ENCODE data around the gene MRM3.
A peak's percentile ranks its signal among the peaks of the same experiment; 100 is the strongest.

MRM3 gene

GRCh38 chr17:794876-795275, 12.7 kb downstream of the MRM3 start:
- DNase-seq (ENCODE audit: extremely low spot score): peak; percentile 80
- CTCF ChIA-PET: interaction anchor here (5.0 kb wide), 1 partner anchor 185 kb away, joined by 34 read pairs; the partner anchor contains the start of gene NXN
- no peak for TF ChIP-seq CTBP1 (IDR thresholded peaks at IDR 0.05; ENCODE audit: borderline replicate concordance)
- no peak for TF ChIP-seq PKNOX1 (IDR thresholded peaks at IDR 0.05)
- no peak for TF ChIP-seq SUZ12 (IDR thresholded peaks at IDR 0.05)
- no peak for TF ChIP-seq SP1 (IDR thresholded peaks at IDR 0.05)
- no peak for TF ChIP-seq FOXA1 (IDR thresholded peaks at IDR 0.05)
- TF ChIP-seq ZNF384 (IDR thresholded peaks at IDR 0.05): no peak
- no peak for TF ChIP-seq ARNT (IDR thresholded peaks at IDR 0.05)
- TF ChIP-seq BHLHE40 (IDR thresholded peaks at IDR 0.05; ENCODE audit: borderline replicate concordance): no peak
- no peak for TF ChIP-seq FOXK2 (IDR thresholded peaks at IDR 0.05)
- no peak for TF ChIP-seq FOXM1 (IDR thresholded peaks at IDR 0.05; ENCODE audit: borderline replicate concordance)

GRCh38 chr17:795276-795675, 13.1 kb downstream of the MRM3 start:
- DNase-seq (ENCODE audit: extremely low spot score): no peak
- CTCF ChIA-PET: interaction anchor here (0.7 to 5.0 kb wide), 2 partner anchors 10 to 185 kb away, joined by 3 to 34 read pairs; partner anchors contain the start of gene NXN
- POLR2A ChIA-PET: interaction anchor here (1.4 to 2.2 kb wide), 2 partner anchors 183 to 185 kb away, joined by 3 to 8 read pairs; partner anchors contain the start of gene NXN
- no peak for TF ChIP-seq SUZ12 (IDR thresholded peaks at IDR 0.05)
- no peak for TF ChIP-seq PKNOX1 (IDR thresholded peaks at IDR 0.05)
- TF ChIP-seq ARNT (IDR thresholded peaks at IDR 0.05): no peak
- no peak for TF ChIP-seq FOXA1 (IDR thresholded peaks at IDR 0.05)
- TF ChIP-seq NFRKB (IDR thresholded peaks at IDR 0.05): no peak
- TF ChIP-seq ELF4 (IDR thresholded peaks at IDR 0.05): no peak
- no peak for TF ChIP-seq ZNF384 (IDR thresholded peaks at IDR 0.05)
- TF ChIP-seq TARDBP (IDR thresholded peaks at IDR 0.05): no peak
- no peak for TF ChIP-seq SP1 (IDR thresholded peaks at IDR 0.05)
- TF ChIP-seq L3MBTL2 (conservative IDR thresholded peaks at IDR 0.05): no peak
- no peak for TF ChIP-seq LEF1 (IDR thresholded peaks at IDR 0.05; ENCODE audit: borderline replicate concordance)
- TF ChIP-seq FOXK2 (IDR thresholded peaks at IDR 0.05): no peak
- no peak for TF ChIP-seq FOXM1 (IDR thresholded peaks at IDR 0.05; ENCODE audit: borderline replicate concordance)
- TF ChIP-seq CTBP1 (IDR thresholded peaks at IDR 0.05; ENCODE audit: borderline replicate concordance): no peak

More at GRCh38 chr17:794876-795275, 12.7 kb downstream of the MRM3 start:
- POLR2A ChIA-PET: interaction anchor here (2.2 kb wide), 1 partner anchor 186 kb away, joined by 8 read pairs; the partner anchor contains the start of gene NXN

GRCh38 chr17:795721-796120, 13.6 kb downstream of the MRM3 start:
- TF ChIP-seq ARNT (IDR thresholded peaks at IDR 0.05) (no peak), NFRKB (IDR thresholded peaks at IDR 0.05) (no peak), L3MBTL2 (conservative IDR thresholded peaks at IDR 0.05) (no peak), PKNOX1 (IDR thresholded peaks at IDR 0.05) (no peak), CTBP1 (IDR thresholded peaks at IDR 0.05; ENCODE audit: borderline replicate concordance) (no peak), ZNF384 (IDR thresholded peaks at IDR 0.05) (no peak), FOXK2 (IDR thresholded peaks at IDR 0.05) (no peak), HDGF (IDR thresholded peaks at IDR 0.05; ENCODE audit: borderline replicate concordance) (no peak), LEF1 (IDR thresholded peaks at IDR 0.05; ENCODE audit: borderline replicate concordance) (no peak), FOXA1 (IDR thresholded peaks at IDR 0.05) (no peak), FOXM1 (IDR thresholded peaks at IDR 0.05; ENCODE audit: borderline replicate concordance) (no peak), SP1 (IDR thresholded peaks at IDR 0.05) (no peak)
- DNase-seq (ENCODE audit: extremely low spot score): no peak
- CTCF ChIA-PET: interaction anchor here (0.7 to 5.0 kb wide), 2 partner anchors 10 to 185 kb away, joined by 3 to 34 read pairs; partner anchors contain the start of gene NXN
- POLR2A ChIA-PET: interaction anchor here (1.4 to 2.2 kb wide), 2 partner anchors 183 to 185 kb away, joined by 3 to 8 read pairs; partner anchors contain the start of gene NXN

- no peak for TF ChIP-seq SUZ12 (IDR thresholded peaks at IDR 0.05)
- TF ChIP-seq FOXM1 (IDR thresholded peaks at IDR 0.05; ENCODE audit: borderline replicate concordance): no peak
- no peak for TF ChIP-seq ZNF384 (IDR thresholded peaks at IDR 0.05)
- no peak for TF ChIP-seq BHLHE40 (IDR thresholded peaks at IDR 0.05; ENCODE audit: borderline replicate concordance)
- no peak for TF ChIP-seq FOXK2 (IDR thresholded peaks at IDR 0.05)
- TF ChIP-seq CTBP1 (IDR thresholded peaks at IDR 0.05; ENCODE audit: borderline replicate concordance): no peak
- TF ChIP-seq TARDBP (IDR thresholded peaks at IDR 0.05): no peak
- TF ChIP-seq NFRKB (IDR thresholded peaks at IDR 0.05): no peak
- no peak for TF ChIP-seq ARNT (IDR thresholded peaks at IDR 0.05)
- TF ChIP-seq LEF1 (IDR thresholded peaks at IDR 0.05; ENCODE audit: borderline replicate concordance): no peak
- TF ChIP-seq ELF4 (IDR thresholded peaks at IDR 0.05): no peak
- TF ChIP-seq FOXA1 (IDR thresholded peaks at IDR 0.05): no peak
- POLR2A ChIA-PET: interaction anchor here (1.4 to 2.2 kb wide), 2 partner anchors 182 to 184 kb away, joined by 3 to 8 read pairs; partner anchors contain the start of gene NXN
- CTCF ChIA-PET: interaction anchor here (0.7 to 5.0 kb wide), 2 partner anchors 184 to 200 kb away, joined by 3 to 34 read pairs; partner anchors contain the start of gene NXN
- no peak for DNase-seq (ENCODE audit: extremely low spot score)
These were observed 14.5 kb downstream of the MRM3 start for GRCh38 chr17:796609-797008.

- DNase-seq (ENCODE audit: extremely low spot score): no peak
- POLR2A ChIA-PET: interaction anchor here (1.3 kb wide), 1 partner anchor 16 kb away, joined by 5 read pairs; the partner anchor contains the start of genes GLOD4 and MRM3
- CTCF ChIA-PET: interaction anchor here (0.7 to 5.0 kb wide), 2 partner anchors 183 to 199 kb away, joined by 3 to 34 read pairs; partner anchors contain the start of gene NXN
- TF ChIP-seq ZNF384 (IDR thresholded peaks at IDR 0.05) (no peak), BHLHE40 (IDR thresholded peaks at IDR 0.05; ENCODE audit: borderline replicate concordance) (no peak), HDGF (IDR thresholded peaks at IDR 0.05; ENCODE audit: borderline replicate concordance) (no peak), ARNT (IDR thresholded peaks at IDR 0.05) (no peak), FOXK2 (IDR thresholded peaks at IDR 0.05) (no peak), SUZ12 (IDR thresholded peaks at IDR 0.05) (no peak), FOXM1 (IDR thresholded peaks at IDR 0.05; ENCODE audit: borderline replicate concordance) (no peak), SP1 (IDR thresholded peaks at IDR 0.05) (no peak), NFRKB (IDR thresholded peaks at IDR 0.05) (no peak), FOXA1 (IDR thresholded peaks at IDR 0.05) (no peak), CTBP1 (IDR thresholded peaks at IDR 0.05; ENCODE audit: borderline replicate concordance) (no peak), LEF1 (IDR thresholded peaks at IDR 0.05; ENCODE audit: borderline replicate concordance) (no peak), TARDBP (IDR thresholded peaks at IDR 0.05) (no peak), ELF4 (IDR thresholded peaks at IDR 0.05) (no peak)
These were observed 15.2 kb downstream of the MRM3 start for GRCh38 chr17:797236-797840.
